Globus pallidus (tissue), 1 donor: Measurements from ENCODE around the gene NUDT3.
"Not testable (repeated sequence)": the region's sequence is repeated elsewhere in the genome, so short reads cannot be mapped to it uniquely, and the experiment has no call there.

ENCODE experiments used
- DNase-seq: peaks from one replicate; pipeline ENCODE4 v3.0.0-alpha.2; 2015; ENCODE audit warnings: low spot score

Gene NUDT3

GRCh38 chr6:34370361-34370760 lies 22.1 kb downstream of the NUDT3 start:
- DNase-seq: peak; percentile 60

DNA sequence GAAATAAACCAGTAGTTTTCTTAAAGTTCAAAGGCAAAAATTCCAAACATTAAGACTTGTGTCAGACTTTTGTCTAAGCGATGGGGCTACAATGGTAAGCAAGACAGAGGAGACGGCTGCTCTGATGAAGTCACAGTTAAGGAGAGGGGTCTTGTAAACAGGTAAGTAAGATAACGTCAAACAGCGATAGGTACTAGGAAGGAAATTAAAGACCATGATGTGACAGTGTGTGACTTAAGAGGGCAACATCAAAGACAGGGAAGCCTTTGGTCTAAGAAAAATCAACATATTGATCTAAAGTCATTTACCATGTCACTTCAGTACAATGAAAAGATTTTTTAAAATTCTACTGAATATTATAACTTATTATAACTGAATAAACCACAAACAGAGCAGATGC lies 23.1 kb downstream of the NUDT3 start:
- DNase-seq: no peak

- DNase-seq: no peak
Observed at GRCh38 chr6:34366639-34366921, 25.9 kb downstream of the NUDT3 start.

DNA sequence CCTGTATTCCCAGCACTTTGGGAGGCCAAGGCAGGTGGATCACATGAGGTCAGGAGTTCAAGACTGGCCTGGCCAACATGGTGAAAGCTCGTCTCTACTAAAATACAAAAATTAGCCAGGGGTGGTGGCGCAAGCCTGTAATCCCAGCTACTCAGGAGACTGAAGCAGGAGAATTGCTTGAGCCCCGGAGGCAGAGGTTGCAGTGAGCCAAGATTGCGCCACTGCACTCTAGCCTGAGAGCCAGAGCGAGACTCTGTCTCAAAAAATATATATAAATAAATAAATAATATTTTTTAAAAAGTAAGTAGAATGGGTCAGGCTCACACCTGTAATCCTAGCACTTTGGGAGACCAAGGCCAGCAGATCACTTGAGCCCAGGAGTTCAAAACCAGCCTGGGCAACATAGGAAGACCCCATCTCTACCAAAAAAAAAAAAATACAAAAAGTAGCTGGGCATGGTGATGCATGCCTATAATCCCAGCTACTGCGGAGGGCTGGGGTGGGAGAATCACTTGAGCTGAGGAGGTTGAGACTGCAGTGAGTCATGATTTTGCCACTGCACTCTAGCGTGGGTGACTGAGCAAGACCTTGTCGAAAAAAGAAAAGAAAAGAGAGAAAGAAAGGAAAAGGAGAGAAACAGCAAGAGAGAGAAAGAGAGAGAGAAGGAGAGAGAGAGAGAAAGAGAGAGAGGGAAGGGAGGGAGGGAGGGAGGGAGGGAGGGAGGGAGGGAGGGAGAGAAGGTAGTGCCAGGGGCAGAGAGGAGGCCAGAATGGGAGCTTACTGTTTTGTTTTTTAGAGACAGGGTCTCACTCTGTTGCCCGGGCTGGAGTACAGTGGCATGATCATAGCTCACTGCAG lies 26.5 kb downstream of the NUDT3 start:
- not testable (repeated sequence) for DNase-seq

DNA sequence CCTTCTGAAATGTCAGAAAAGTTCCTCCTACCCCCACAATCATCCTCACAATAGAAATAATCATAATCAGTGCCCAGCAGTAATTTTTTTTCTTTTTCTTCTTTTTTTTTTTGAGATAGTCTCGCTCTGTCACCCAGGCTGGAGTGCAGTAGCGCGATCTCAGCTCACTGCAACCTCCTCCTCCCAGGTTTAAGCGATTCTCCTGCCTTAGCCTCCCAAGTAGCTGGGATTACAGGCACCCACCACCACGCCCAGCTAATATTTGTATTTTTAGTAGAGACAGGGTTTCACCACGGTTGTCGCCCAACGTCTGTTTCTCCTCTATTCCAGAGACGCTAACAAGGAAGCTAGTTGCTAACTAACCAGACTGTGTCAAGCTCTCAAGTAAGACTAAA lies 28.8 kb downstream of the NUDT3 start:
- DNase-seq: not testable (repeated sequence)

GRCh38 chr6:34362909-34363680 lies 29.4 kb downstream of the NUDT3 start:
- DNase-seq: no peak

DNA sequence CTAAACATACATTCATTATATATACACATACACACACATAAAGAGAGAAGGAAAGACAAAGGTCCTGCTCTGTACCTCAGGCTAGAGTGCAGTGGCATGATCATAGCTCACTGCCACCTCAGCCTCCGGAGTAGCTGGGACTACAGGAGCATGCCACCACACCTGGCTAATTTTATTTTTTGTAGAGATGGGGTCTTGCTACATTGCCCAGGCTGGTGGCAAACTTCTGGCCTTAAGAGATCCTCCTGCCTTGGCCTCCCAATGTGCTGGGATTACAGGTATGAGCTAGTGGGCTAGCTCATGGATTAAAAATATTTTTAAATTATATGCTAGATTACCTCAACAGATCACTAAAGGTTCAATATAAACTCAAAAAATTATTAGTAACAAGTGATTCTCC lies 30.3 kb downstream of the NUDT3 start:
- DNase-seq: no peak

- DNase-seq: no peak
Observed at GRCh38 chr6:34360556-34360955, 31.9 kb downstream of the NUDT3 start.

DNA sequence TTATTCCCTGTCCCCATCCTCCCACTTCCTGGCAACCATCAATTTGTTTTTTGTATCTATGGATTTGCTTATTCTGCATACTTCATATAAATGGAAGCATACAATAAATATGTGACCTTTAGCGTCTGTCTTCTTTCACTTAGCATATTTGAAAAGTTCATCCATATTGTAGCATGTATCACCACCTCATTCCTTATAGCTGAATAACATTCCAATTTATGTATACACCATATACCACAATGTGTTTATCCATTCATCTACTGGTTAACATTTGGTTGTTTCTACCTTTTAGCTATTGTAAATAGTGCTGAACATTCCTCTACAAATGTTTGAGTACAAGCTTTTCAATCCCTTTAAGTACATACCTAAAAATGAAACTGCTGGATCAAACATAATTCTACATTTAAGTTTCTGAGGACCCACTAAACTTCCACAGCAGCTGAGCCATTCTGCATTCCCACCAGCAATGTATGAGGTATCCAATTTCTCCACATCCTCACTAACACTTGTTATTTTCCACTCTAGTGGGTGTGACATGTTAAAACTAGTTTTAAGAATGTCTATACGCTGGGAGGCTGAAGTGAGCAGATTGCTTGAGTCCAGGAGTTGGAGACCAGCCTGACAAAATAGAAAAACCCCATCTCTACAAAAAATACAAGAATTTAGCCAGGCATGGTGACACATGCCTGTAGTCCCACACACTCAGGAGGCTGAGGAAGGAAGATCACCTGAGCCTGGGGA lies 32.9 kb downstream of the NUDT3 start:
- DNase-seq: no peak

DNA sequence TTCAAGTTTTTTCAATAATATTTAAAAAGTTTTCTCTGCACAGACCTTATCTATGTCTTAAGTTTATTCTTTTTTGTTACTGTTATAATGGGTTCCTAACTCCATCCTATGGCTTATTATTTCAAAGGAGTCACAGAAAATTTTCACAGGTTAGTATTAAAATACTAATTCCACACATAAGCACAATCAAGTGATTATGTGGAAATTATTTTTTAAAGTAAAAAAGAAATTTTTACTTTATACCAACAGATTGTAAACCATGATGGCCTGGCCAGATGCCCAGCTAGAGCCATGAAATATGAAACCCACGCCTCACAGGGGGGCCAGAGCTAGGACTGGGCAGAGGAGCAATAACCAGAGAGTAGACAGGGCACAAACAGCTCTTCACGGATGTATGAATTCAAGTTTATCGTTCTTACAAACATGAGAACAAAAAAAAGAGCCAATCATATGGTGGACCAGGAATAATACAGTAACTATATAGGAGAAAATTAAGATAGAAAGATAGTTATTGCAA lies 34.0 kb downstream of the NUDT3 start:
- no peak for DNase-seq

- no peak for DNase-seq
Observed at GRCh38 chr6:34357937-34358336, 34.5 kb downstream of the NUDT3 start.

GRCh38 chr6:34355889-34356288 lies 36.6 kb downstream of the NUDT3 start:
- DNase-seq: no peak

- not testable (repeated sequence) for DNase-seq
Observed at GRCh38 chr6:34354230-34354629, 38.2 kb downstream of the NUDT3 start.

DNA sequence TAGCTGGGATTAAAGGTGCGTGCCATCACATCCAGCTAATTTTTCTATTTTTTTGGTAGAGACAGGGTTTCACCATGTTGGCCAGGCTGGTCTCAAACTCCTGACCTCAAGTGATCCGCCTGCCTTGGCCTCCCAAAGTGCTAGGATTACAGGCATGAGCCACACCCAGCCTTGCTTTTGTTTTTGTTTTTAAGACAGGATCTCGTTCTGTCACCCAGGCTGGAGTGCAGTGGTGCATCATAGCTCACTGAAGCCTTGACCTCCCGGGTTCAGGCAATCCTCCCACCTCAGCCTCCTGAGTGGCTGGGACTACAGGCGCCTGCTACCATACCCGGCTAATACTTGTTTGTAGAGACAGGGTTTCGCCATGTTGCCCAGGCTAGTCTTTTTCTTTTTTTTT lies 38.9 kb downstream of the NUDT3 start:
- DNase-seq: not testable (repeated sequence)

DNA sequence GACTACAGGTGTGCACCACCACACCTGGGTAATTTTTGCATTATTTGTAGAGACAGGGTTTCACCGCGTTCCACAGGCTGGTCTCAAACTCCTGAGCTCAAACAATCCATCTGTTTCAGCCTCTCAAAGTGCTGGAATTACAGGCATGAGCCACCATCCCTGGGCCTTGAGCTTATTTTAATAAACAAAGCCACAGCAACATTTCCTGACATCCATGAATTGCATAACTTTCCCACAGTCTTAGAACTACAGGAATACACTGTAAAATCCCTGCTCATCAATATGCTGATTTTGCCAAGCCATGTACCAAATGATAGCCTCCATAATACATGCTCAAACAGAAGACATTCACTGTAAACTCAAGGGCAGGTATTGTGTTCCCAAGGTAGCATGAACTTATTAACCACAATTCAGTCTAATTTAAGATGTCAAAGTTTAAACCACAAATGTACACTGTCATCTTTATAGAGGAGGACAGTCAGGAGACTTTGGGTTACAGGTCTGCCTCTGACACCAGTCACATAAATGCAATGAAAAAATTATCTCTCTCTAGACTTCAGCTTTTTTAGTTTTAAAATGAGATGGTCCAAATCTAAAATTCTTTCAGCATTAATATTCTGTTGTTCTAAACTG lies 40.0 kb downstream of the NUDT3 start:
- no peak for DNase-seq

DNA sequence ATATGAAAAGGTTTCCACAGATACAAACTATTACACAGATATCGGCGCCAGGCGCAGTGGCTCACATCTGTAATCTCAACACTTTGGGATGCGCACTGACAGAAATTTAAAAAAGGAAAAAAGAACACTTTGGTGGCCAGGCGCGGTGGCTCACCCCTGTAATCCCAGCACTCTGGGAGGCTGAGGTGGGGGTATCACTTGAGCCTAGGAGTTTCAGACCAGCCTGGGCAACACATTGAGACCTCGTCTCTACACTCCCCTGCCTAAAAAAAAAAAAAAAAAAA lies 41.6 kb downstream of the NUDT3 start:
- DNase-seq: no peak

DNA sequence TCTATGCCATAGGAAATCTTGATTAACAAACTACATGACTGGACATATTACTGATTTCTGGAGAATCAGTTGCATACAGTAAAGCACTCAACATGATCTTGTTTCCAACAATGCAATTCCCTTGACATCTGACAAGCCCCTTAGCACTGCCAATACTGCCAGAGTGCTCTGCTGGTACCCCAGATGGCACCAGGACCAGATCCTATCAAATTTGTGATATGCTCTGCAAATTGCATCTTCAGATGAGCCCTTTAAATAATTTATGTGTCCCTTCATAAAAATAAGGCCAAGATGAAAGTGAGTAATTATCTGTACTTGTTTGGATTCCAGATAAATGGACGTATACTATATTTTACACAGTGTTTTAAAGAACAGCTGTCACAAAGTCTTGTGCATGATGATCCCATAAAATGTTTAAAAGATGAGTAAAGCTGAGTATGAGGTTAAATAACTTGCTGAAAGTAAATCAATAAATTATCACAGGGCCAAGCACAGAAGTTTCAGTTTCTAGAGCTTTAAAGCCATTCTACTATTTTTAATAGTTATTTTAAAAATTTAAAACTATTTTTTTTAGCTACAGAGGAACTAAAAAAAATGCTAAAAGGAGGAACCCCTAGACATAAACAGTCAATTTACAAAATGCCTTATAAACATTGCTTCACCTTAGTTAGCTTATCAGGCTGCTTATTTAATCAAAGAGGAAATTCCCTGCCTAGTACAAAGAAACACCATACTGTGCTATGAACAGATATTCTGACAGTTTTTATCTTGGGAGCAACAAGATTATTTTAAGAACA lies 42.1 kb downstream of the NUDT3 start:
- DNase-seq: no peak

- DNase-seq: no peak
Observed at GRCh38 chr6:34349211-34349610, 43.3 kb downstream of the NUDT3 start.

- no peak for DNase-seq
Observed at GRCh38 chr6:34347303-34347702, 45.2 kb downstream of the NUDT3 start.

DNA sequence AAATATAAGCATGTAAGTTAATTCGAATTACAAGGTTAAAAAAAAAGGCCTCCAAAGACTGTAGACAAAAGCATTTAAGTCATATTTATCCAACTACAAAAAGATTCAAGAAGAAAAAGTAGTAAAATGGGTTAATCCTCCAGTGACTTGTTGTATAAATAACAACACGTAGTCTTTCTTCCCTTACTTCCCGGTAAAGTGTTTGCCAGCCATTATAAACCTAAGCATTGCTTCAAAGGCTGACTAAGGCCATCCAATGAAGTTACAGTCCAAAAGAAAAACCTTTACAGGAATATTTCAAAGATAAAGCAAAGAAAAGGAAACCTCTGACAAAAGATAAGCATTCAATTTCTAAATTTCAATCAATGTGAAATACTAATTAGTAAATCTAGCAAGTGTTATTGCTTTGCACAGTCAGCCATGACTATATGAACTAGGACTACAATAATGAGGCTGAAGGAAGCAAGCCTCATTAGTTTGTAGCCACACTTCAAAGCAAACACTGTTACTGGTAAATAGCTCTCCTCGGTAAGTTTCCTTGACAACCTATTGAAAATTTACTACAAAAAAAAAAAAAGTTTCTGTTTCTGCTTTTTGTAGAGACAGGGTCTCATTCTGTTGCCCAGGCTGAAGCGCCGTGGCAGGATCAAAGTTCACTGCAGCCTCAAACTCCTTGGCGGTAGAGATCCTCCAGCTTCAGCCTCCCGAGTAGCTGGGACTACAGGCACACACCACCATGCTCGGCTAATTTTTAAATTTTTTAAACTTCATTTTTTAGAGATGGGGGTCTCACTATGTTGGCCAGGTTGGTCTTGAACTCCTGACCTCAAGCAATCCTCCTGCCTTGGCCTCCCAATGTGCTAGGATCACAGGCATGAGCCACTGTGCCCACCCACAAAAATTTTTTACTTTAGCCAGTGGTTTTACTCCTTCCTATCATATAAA lies 46.0 kb downstream of the NUDT3 start:
- no peak for DNase-seq
